ENCODE data around the gene OR2A1.
"Not testable (repeated sequence)": the region's sequence is repeated elsewhere in the genome, so short reads cannot be mapped to it uniquely, and the experiment has no call there.

OR2A1 gene

GRCh38 chr7:144348625-144349024 lies 36.4 kb downstream of the OR2A1 start:
- H3K27ac ChIP-seq (ENCODE audit: low read depth, low read length); H3K9ac ChIP-seq (ENCODE audit: low read length); H3K36me3 ChIP-seq (ENCODE audit: control insufficient read depth, insufficient read depth, low read length); H3K27me3 ChIP-seq (ENCODE audit: control insufficient read depth, insufficient read depth, low read length); H3K4me3 ChIP-seq (ENCODE audit: low read length); H3K4me1 ChIP-seq (ENCODE audit: control insufficient read depth, insufficient read depth, low read length): not testable (repeated sequence)

- H3K27me3 ChIP-seq (ENCODE audit: control insufficient read depth, insufficient read depth, low read length); H3K36me3 ChIP-seq (ENCODE audit: control insufficient read depth, insufficient read depth, low read length); H3K4me1 ChIP-seq (ENCODE audit: control insufficient read depth, insufficient read depth, low read length); H3K9ac ChIP-seq (ENCODE audit: low read length); H3K4me3 ChIP-seq (ENCODE audit: low read length); H3K27ac ChIP-seq (ENCODE audit: low read depth, low read length): not testable (repeated sequence)
These were observed 39.4 kb downstream of the OR2A1 start for GRCh38 chr7:144351667-144352066.

GRCh38 chr7:144355176-144355822 lies 43.1 kb downstream of the OR2A1 start, which contains the start of gene ARHGEF5:
Gene ARHGEF5, plus strand, starts transcription at chr7:144355402. Its CDS starts 7,268 bp downstream, at chr7:144362670.
- H3K27ac ChIP-seq (ENCODE audit: low read depth, low read length); H3K4me3 ChIP-seq (ENCODE audit: low read length); H3K9ac ChIP-seq (ENCODE audit: low read length); H3K27me3 ChIP-seq (ENCODE audit: control insufficient read depth, insufficient read depth, low read length); H3K4me1 ChIP-seq (ENCODE audit: control insufficient read depth, insufficient read depth, low read length); H3K36me3 ChIP-seq (ENCODE audit: control insufficient read depth, insufficient read depth, low read length): not testable (repeated sequence)

GRCh38 chr7:144356185-144356584 lies 44.0 kb downstream of the OR2A1 start:
- not testable (repeated sequence) for H3K4me1 ChIP-seq (ENCODE audit: control insufficient read depth, insufficient read depth, low read length)

GRCh38 chr7:144356860-144357259 lies 44.6 kb downstream of the OR2A1 start:
- H3K4me3 ChIP-seq (ENCODE audit: low read length); H3K27me3 ChIP-seq (ENCODE audit: control insufficient read depth, insufficient read depth, low read length); H3K4me1 ChIP-seq (ENCODE audit: control insufficient read depth, insufficient read depth, low read length); H3K27ac ChIP-seq (ENCODE audit: low read depth, low read length); H3K9ac ChIP-seq (ENCODE audit: low read length); H3K36me3 ChIP-seq (ENCODE audit: control insufficient read depth, insufficient read depth, low read length): not testable (repeated sequence)

More at GRCh38 chr7:144356185-144356584, 44.0 kb downstream of the OR2A1 start:
- H3K36me3 ChIP-seq (ENCODE audit: control insufficient read depth, insufficient read depth, low read length); H3K27ac ChIP-seq (ENCODE audit: low read depth, low read length); H3K4me3 ChIP-seq (ENCODE audit: low read length); H3K9ac ChIP-seq (ENCODE audit: low read length); H3K27me3 ChIP-seq (ENCODE audit: control insufficient read depth, insufficient read depth, low read length): not testable (repeated sequence)

- not testable (repeated sequence) for H3K9ac ChIP-seq (ENCODE audit: low read length); H3K27ac ChIP-seq (ENCODE audit: low read depth, low read length); H3K27me3 ChIP-seq (ENCODE audit: control insufficient read depth, insufficient read depth, low read length); H3K4me3 ChIP-seq (ENCODE audit: low read length); H3K4me1 ChIP-seq (ENCODE audit: control insufficient read depth, insufficient read depth, low read length); H3K36me3 ChIP-seq (ENCODE audit: control insufficient read depth, insufficient read depth, low read length)
These were observed 49.8 kb downstream of the OR2A1 start for GRCh38 chr7:144362061-144362460.

- not testable (repeated sequence) for H3K4me1 ChIP-seq (ENCODE audit: control insufficient read depth, insufficient read depth, low read length); H3K9ac ChIP-seq (ENCODE audit: low read length); H3K27ac ChIP-seq (ENCODE audit: low read depth, low read length); H3K36me3 ChIP-seq (ENCODE audit: control insufficient read depth, insufficient read depth, low read length); H3K27me3 ChIP-seq (ENCODE audit: control insufficient read depth, insufficient read depth, low read length); H3K4me3 ChIP-seq (ENCODE audit: low read length)
These were observed 53.3 kb downstream of the OR2A1 start for GRCh38 chr7:144365523-144365922.

GRCh38 chr7:144367250-144367649 lies 55.0 kb downstream of the OR2A1 start:
- not testable (repeated sequence) for H3K27ac ChIP-seq (ENCODE audit: low read depth, low read length); H3K27me3 ChIP-seq (ENCODE audit: control insufficient read depth, insufficient read depth, low read length); H3K4me1 ChIP-seq (ENCODE audit: control insufficient read depth, insufficient read depth, low read length); H3K9ac ChIP-seq (ENCODE audit: low read length); H3K4me3 ChIP-seq (ENCODE audit: low read length); H3K36me3 ChIP-seq (ENCODE audit: control insufficient read depth, insufficient read depth, low read length)

- not testable (repeated sequence) for H3K27ac ChIP-seq (ENCODE audit: low read depth, low read length); H3K36me3 ChIP-seq (ENCODE audit: control insufficient read depth, insufficient read depth, low read length); H3K27me3 ChIP-seq (ENCODE audit: control insufficient read depth, insufficient read depth, low read length); H3K4me1 ChIP-seq (ENCODE audit: control insufficient read depth, insufficient read depth, low read length); H3K9ac ChIP-seq (ENCODE audit: low read length); H3K4me3 ChIP-seq (ENCODE audit: low read length)
These were observed 57.0 kb downstream of the OR2A1 start for GRCh38 chr7:144369221-144369620.

All from rectal smooth muscle tissue (tissue), 1 donor.